Spleen (tissue), 11 donors: ENCODE results near the gene PTPRN2. TPM values are rescaled to one million over a fixed set of nuclear protein-coding genes. Genes with fewer than 3 reads are reported as not detected.

Experiments used
- DNase-seq: peaks from one replicate; pipeline ENCODE4 v3.0.0-alpha.2; 2020
- H3K27ac ChIP-seq, 8 donors: fragments of 200-600 bp; sonication (generic) in 7 of 8; 1 replicate in 4 of 8; 2 replicates in 4 of 8; pipeline versions ENCODE4 v1.5.0 to v1.8.0; 2016 to 2021; ENCODE audit warnings: inconsistent platforms in 4 of 8, mild to moderate bottlenecking in 4 of 8, moderate library complexity in 1 of 8
- H3K27me3 ChIP-seq, 7 donors: fragments of 200-600 bp; sonication (generic) in 6 of 7; replicated peaks in 1 of 7; 1 replicate in 4 of 7; 2 replicates in 3 of 7; pipeline versions ENCODE4 v1.5.0 to v1.8.0; 2016 to 2021; ENCODE audit warnings: inconsistent platforms in 3 of 7, mild to moderate bottlenecking in 1 of 7
- H3K36me3 ChIP-seq, 6 donors: fragments of 200-600 bp; sonication (generic) in 5 of 6; 1 replicate in 4 of 6; 2 replicates in 2 of 6; pipeline versions ENCODE4 v1.5.0 to v1.8.0; 2016 to 2021; ENCODE audit warnings: inconsistent platforms in 2 of 6
- H3K4me1 ChIP-seq, 6 donors: fragments of 200-600 bp; sonication (generic) in 5 of 6; 1 replicate in 3 of 6; 2 replicates in 3 of 6; pipeline versions ENCODE4 v1.5.0 to v1.8.0; 2016 to 2021; ENCODE audit warnings: inconsistent platforms in 3 of 6
- H3K4me3 ChIP-seq, 8 donors: fragments of 200-600 bp; sonication (generic) in 7 of 8; 1 replicate in 4 of 8; 2 replicates in 4 of 8; pipeline versions ENCODE4 v1.5.0 to v1.8.0; 2016 to 2021; ENCODE audit warnings: inconsistent platforms in 4 of 8, mild to moderate bottlenecking in 4 of 8, moderate library complexity in 2 of 8
- H3K9me3 ChIP-seq, 8 donors: fragments of 200-600 bp; sonication (generic) in 7 of 8; 1 replicate in 4 of 8; 2 replicates in 4 of 8; pipeline versions ENCODE4 v1.5.0 to v1.8.0; 2016 to 2021; ENCODE audit warnings: inconsistent platforms in 4 of 8
- POLR2A ChIP-seq, 3 donors: fragments of 450-650 bp; IDR thresholded peaks; one replicate each; pipeline ENCODE4 v1.5.1; 2017; ENCODE audit warnings: antibody characterized with exemption in 3 of 3, mild to moderate bottlenecking in 1 of 3
- POLR2AphosphoS5 ChIP-seq, 3 donors: sonication (generic); formaldehyde crosslinking; IDR thresholded peaks; one replicate each; pipeline ENCODE4 v1.5.1; 2017; ENCODE audit warnings: antibody characterized with exemption in 3 of 3
- WGBS, 5 donors: extraction: QIAGEN DNeasy Blood & Tissue Kit in 3 of 5; methylation state at CpG; one replicate each; pipeline versions ENCODE4 v1.1.5 to v1.1.7; 2013 to 2018; 5-methylcytosine and 5-hydroxymethylcytosine counted together
- intact Hi-C: fragments of 100-400 bp; cut with DNase I; formaldehyde crosslinking; loops from one replicate; pipeline ENCODE4 v1.15.0; 2023; ENCODE audit warnings: low total_unique reads
- polyA plus RNA-seq, 3 donors: library from polyadenylated mRNA; stranded (reverse); fragments of 200-250 nt; gene quantifications; one replicate each; pipeline ENCODE4 v1.2.1, GENCODE V29; 2013
- total RNA-seq, 7 donors: library from RNA; depleted of rRNA in 3 of 7; stranded (reverse); fragments of >200 nt in 3 of 7; fragmentation: NEBNext Ultra II Directional in 4 of 7; extraction: Animal tissue kit (Norgen Biotek cat#: 25700) in 4 of 7; gene quantifications; one replicate each; pipeline versions ENCODE4 v1.1.0 to v1.2.1, GENCODE V29; 2016 to 2021
- TF ChIP-seq, protein P1 (sequence below), 11 experiments: fragments of 200-600 bp in 7 of 11; fragments of 450-650 bp in 4 of 11; sonication (generic) in 4 of 11; IDR thresholded peaks in 8 of 11; conservative IDR thresholded peaks in 3 of 11; 1 replicate in 7 of 11; 2 replicates in 4 of 11; pipeline versions ENCODE4 v1.4.0 to v1.8.0; 2016 to 2021; ENCODE audit warnings: antibody characterized with exemption in 11 of 11, inconsistent platforms in 4 of 11, mild to moderate bottlenecking in 1 of 11
- donor health status: healthy with polysubstance abuse.
- donor health status: DM: no; HTN: no; CAD: no; lungs with moderate emphysema.
- donor health status: DM: no; HTN: no; CAD: no.
- donor health status: Bipolar disorder and iron deficiency.
- donor health status: healthy.
- donor health status: DM: no; HTN: no; CAD: no.
- donor health status: DM: yes; HTN: yes; CAD: no.

Gene PTPRN2
- total and polyA plus RNA-seq, 10 donors: 7.0 to 22.8 (median 16.8) TPM

DNA sequence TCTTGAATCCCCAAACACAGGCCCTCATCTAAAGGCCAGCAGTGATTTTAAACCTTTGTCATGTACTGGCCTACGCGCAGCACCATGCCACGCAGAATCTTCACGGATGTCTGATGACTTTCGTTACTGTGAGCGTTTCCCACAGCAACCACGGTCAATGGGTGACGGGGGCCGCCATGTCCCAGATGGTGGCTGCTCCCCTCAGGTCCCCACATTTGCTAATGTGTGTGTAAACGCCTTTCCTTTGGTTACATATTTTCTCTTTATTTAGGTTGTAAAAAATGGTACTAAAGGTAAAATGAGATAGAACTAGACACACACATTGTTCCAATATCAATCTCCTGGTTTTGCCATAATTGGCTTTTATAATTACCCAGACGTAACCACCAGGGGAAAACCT is 699.0 kb downstream of the PTPRN2 start:
- Histone ChIP-seq H3K4me1 (no peaks in the 10 kb centered on the region), H3K27me3 (peaks cover 0 to 35% (median 0%) of the 10 kb centered on the region in 7 donors), H3K27ac (no peak overlapping the region), H3K36me3 (no peaks in the 10 kb centered on the region), H3K4me3 (no peak overlapping the region), H3K9me3 (peaks cover 0 to 22% (median 9%) of the 10 kb centered on the region in 8 donors)
- WGBS, 5 donors: 81 to 85% (median 83%) methylated on average over 11 of the region's 11 CpGs
- intact Hi-C loops: no loop called here
- DNase-seq: peak; percentile 14
- TF ChIP-seq POLR2AphosphoS5 (IDR thresholded peaks at IDR 0.05) (no peak), POLR2A (IDR thresholded peaks at IDR 0.05) (no peak)
- TF ChIP-seq, protein P1, sequence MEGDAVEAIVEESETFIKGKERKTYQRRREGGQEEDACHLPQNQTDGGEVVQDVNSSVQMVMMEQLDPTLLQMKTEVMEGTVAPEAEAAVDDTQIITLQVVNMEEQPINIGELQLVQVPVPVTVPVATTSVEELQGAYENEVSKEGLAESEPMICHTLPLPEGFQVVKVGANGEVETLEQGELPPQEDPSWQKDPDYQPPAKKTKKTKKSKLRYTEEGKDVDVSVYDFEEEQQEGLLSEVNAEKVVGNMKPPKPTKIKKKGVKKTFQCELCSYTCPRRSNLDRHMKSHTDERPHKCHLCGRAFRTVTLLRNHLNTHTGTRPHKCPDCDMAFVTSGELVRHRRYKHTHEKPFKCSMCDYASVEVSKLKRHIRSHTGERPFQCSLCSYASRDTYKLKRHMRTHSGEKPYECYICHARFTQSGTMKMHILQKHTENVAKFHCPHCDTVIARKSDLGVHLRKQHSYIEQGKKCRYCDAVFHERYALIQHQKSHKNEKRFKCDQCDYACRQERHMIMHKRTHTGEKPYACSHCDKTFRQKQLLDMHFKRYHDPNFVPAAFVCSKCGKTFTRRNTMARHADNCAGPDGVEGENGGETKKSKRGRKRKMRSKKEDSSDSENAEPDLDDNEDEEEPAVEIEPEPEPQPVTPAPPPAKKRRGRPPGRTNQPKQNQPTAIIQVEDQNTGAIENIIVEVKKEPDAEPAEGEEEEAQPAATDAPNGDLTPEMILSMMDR (IDR thresholded peaks at IDR 0.05 in 8 of 11, conservative IDR thresholded peaks at IDR 0.05 in 3 of 11): no peak

DNA sequence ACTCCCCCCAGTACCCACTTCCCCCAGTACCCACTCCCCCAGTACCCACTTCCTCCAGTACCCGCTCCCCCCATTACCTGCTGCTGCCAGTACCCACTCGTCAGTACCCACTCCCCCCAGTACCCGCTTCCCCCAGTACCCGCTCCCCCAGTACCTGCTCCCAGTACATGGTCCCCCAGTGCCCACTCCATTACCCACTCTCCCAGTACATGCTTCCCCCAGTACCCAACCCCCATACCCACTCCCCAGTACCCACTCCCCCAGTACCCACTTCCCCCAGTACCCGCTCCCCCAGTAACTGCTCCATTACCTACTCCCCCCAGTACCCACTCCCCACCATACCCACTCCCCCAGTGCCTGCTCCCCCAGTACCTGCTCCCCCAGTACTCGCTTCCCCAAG is 700.2 kb downstream of the PTPRN2 start:
- no peak overlapping the region for H3K27ac ChIP-seq
- no peak for TF ChIP-seq POLR2AphosphoS5 (IDR thresholded peaks at IDR 0.05)
- TF ChIP-seq, protein P1 (IDR thresholded peaks at IDR 0.05 in 8 of 11, conservative IDR thresholded peaks at IDR 0.05 in 3 of 11): no peak
- TF ChIP-seq POLR2A (IDR thresholded peaks at IDR 0.05): no peak
- DNase-seq: peak; percentile 22
- WGBS, 5 donors: 64 to 82% (median 78%) methylated on average over 4 to 6 of the region's 6 CpGs
- intact Hi-C loops: no loop called here
- peaks cover 0 to 32% (median 9%) of the 10 kb centered on the region in 8 donors for H3K9me3 ChIP-seq
- H3K4me1 ChIP-seq: no peaks in the 10 kb centered on the region
- no peaks in the 10 kb centered on the region for H3K36me3 ChIP-seq
- peaks cover 0 to 29% (median 0%) of the 10 kb centered on the region in 7 donors for H3K27me3 ChIP-seq
- no peak overlapping the region for H3K4me3 ChIP-seq

DNA sequence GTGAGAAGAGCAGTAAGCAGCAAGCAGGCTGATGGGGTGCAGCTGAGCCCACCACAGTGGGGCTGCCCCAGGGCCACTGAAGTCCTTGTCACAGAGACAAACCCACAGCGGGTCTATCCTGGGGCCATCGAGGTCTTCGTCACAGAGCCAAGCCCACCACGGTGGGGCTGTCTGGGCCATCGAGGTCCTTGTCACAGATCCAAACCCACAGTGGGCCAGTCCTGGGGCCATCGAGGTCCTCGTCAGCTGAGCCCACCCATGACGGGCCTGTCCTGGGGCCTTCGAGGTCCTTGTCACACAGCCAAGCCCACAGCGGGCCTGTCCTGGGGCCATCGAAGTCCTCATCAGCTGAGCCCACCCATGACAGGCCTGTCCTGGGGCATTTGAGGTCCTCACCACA is 700.9 kb downstream of the PTPRN2 start:
- TF ChIP-seq POLR2A (IDR thresholded peaks at IDR 0.05) (no peak), POLR2AphosphoS5 (IDR thresholded peaks at IDR 0.05) (no peak)
- TF ChIP-seq, protein P1 (IDR thresholded peaks at IDR 0.05 in 8 of 11, conservative IDR thresholded peaks at IDR 0.05 in 3 of 11): no peak
- WGBS, 5 donors: 77 to 85% (median 82%) methylated on average over 10 to 11 of the region's 11 CpGs
- Histone ChIP-seq H3K4me3 (no peak overlapping the region), H3K9me3 (peaks cover 0 to 38% (median 9%) of the 10 kb centered on the region in 8 donors), H3K4me1 (no peaks in the 10 kb centered on the region), H3K27ac (no peak overlapping the region), H3K27me3 (peaks cover 0 to 25% (median 0%) of the 10 kb centered on the region in 7 donors), H3K36me3 (no peaks in the 10 kb centered on the region)
- intact Hi-C loops: no loop called here
- DNase-seq: peak; percentile 47

DNA sequence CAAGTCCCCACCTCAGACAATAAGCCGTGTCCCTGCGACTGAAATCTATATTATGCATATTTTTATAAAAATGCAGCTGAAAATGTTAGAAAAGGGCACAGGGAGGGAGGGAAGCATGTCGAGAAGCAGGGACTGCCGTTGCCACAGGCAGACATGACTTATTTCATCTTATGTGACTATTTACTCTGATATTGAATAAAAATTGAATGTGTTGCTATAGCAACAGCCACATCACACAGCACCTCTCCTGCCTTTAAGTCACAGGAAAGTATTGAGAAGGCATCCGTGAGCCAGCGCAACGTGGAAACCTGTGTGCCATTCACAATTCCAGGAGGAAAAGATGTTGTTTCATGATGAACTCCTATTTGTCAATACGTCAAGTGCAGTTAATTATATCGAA is 701.4 kb downstream of the PTPRN2 start:
- no peak for DNase-seq
- H3K4me3 ChIP-seq: no peak overlapping the region
- no peak for TF ChIP-seq POLR2AphosphoS5 (IDR thresholded peaks at IDR 0.05)
- no peak for TF ChIP-seq POLR2A (IDR thresholded peaks at IDR 0.05)
- TF ChIP-seq, protein P1 (IDR thresholded peaks at IDR 0.05 in 8 of 11, conservative IDR thresholded peaks at IDR 0.05 in 3 of 11): no peak
- peaks cover 0 to 21% (median 0%) of the 10 kb centered on the region in 7 donors for H3K27me3 ChIP-seq
- no peaks in the 10 kb centered on the region for H3K4me1 ChIP-seq
- intact Hi-C loops: no loop called here
- H3K27ac ChIP-seq: no peak overlapping the region
- peaks cover 0 to 42% (median 9%) of the 10 kb centered on the region in 8 donors for H3K9me3 ChIP-seq
- no peaks in the 10 kb centered on the region for H3K36me3 ChIP-seq
- 73 to 84% (median 82%) methylated on average over 9 of the region's 9 CpGs for WGBS, 5 donors
